Measurements from ENCODE around the gene COL4A2. TPM values are rescaled to one million over a fixed set of nuclear protein-coding genes. Genes with fewer than 3 reads are reported as not detected.
A peak's percentile ranks its signal among the peaks of the same experiment; 100 is the strongest.

Gene COL4A2
- total RNA-seq, 1 experiment from 2014 or later: 74.5 TPM

GRCh38 chr13:110560601-110561343 lies 253.7 kb downstream of the COL4A2 start:
- TF ChIP-seq EZH2phosphoT487 (IDR thresholded peaks at IDR 0.05; ENCODE audit: borderline replicate concordance, low read length) (no peak), CTCF (conservative IDR thresholded peaks at IDR 0.05; ENCODE audit: low read depth, low read length) (no peak), EZH2 (IDR thresholded peaks at IDR 0.05; ENCODE audit: low read length, unreplicated experiment) (no peak)
- H3F3A ChIP-seq (ENCODE audit: low read length, unreplicated experiment): no peaks in the 10 kb centered on the region
- peak overlapping the region; percentile 78 for H3K9ac ChIP-seq (ENCODE audit: low read length)
- peak overlapping the region; percentile 91 for H3K4me2 ChIP-seq (ENCODE audit: low read length)
- peak; percentile 26 for DNase-seq
- ChIA-PET CTCF (interaction anchor here (0.6 to 0.7 kb wide), 2 partner anchors 56 to 105 kb away, joined by 3 read pairs; no protein-coding TSS in a partner anchor), POLR2A (ENCODE audit: unreplicated experiment) (interaction anchor here (0.7 kb wide), 1 partner anchor 14 kb away, joined by 4 read pairs; no protein-coding TSS in a partner anchor)
- H3K9me2 ChIP-seq (replicated peaks; ENCODE audit: low read length): no peaks in the 10 kb centered on the region
- H3K27me3 ChIP-seq (ENCODE audit: low read length): no peaks in the 10 kb centered on the region
- no peaks in the 10 kb centered on the region for H3K9me3 ChIP-seq (ENCODE audit: low read length)
- peak; percentile 20 for ATAC-seq
- peak overlapping the region; percentile 86 for H2AFZ ChIP-seq (ENCODE audit: low read length)
- intact Hi-C loops (cut with micrococcal nuclease): loop anchor here (1.0 to 5.0 kb wide), 3 partner anchors 13 to 103 kb away; no protein-coding TSS in a partner anchor
- no peaks in the 10 kb centered on the region for H4K20me1 ChIP-seq (ENCODE audit: low read length)
- peaks cover 30% of the 10 kb centered on the region for H3K4me1 ChIP-seq (ENCODE audit: insufficient read depth, low read length)
- no peaks in the 10 kb centered on the region for H3K36me3 ChIP-seq (ENCODE audit: low read depth, low read length)
- H3K4me3 ChIP-seq (ENCODE audit: low read length): peak overlapping the region; percentile 94
- peak overlapping the region; percentile 66 for H3K27ac ChIP-seq (ENCODE audit: low read length)
- peaks cover 65% of the 10 kb centered on the region for H3K79me2 ChIP-seq (ENCODE audit: low read length)
- no TSS peak for BruUV-seq (replicated peaks)

- Histone ChIP-seq H3K4me2 (ENCODE audit: low read length) (peak within 1 kb of the TSS; percentile 91), H2AFZ (ENCODE audit: low read length) (peak within 1 kb of the TSS; percentile 99), H3K9me2 (replicated peaks; ENCODE audit: low read length) (no peaks in the 10 kb centered on the region), H3K4me1 (ENCODE audit: insufficient read depth, low read length) (peaks cover 25% of the 10 kb centered on the region), H4K20me1 (ENCODE audit: low read length) (no peaks in the 10 kb centered on the region), H3K9me3 (ENCODE audit: low read length) (no peaks in the 10 kb centered on the region), H3K36me3 (ENCODE audit: low read depth, low read length) (no peaks in the 10 kb centered on the region), H3F3A (ENCODE audit: low read length, unreplicated experiment) (no peaks in the 10 kb centered on the region), H3K4me3 (ENCODE audit: low read length) (peak within 1 kb of the TSS; percentile 98), H3K79me2 (ENCODE audit: low read length) (peaks cover 59% of the 10 kb centered on the region), H3K27me3 (ENCODE audit: low read length) (no peaks in the 10 kb centered on the region), H3K9ac (ENCODE audit: low read length) (peak within 1 kb of the TSS; percentile 78), H3K27ac (ENCODE audit: low read length) (peak within 1 kb of the TSS; percentile 66)
- ATAC-seq (peak; percentile 51), DNase-seq (peak; percentile 72)
- no peak for TF ChIP-seq EZH2phosphoT487 (IDR thresholded peaks at IDR 0.05; ENCODE audit: borderline replicate concordance, low read length)
- TF ChIP-seq EZH2 (IDR thresholded peaks at IDR 0.05; ENCODE audit: low read length, unreplicated experiment): no peak
- TF ChIP-seq CTCF (conservative IDR thresholded peaks at IDR 0.05; ENCODE audit: low read depth, low read length): no peak
- BruUV-seq (replicated peaks): no TSS peak
- ChIA-PET POLR2A (ENCODE audit: unreplicated experiment) (interaction anchor here (0.6 to 0.7 kb wide), 3 partner anchors 15 to 242 kb away, joined by 4 to 6 read pairs (median 4); no protein-coding TSS in a partner anchor), CTCF (interaction anchor here (0.6 to 1.0 kb wide), 2 partner anchors 55 to 61 kb away, joined by 3 read pairs; no protein-coding TSS in a partner anchor)
- intact Hi-C loops (cut with micrococcal nuclease): loop anchor here (1.0 to 5.0 kb wide), 3 partner anchors 14 to 104 kb away; no protein-coding TSS in a partner anchor
These were observed 254.4 kb downstream of the COL4A2 start, which contains the start of gene RAB20 for GRCh38 chr13:110561344-110562035. TSS of gene RAB20 (minus strand) at chr13:110561722. CDS start at chr13:110561519, 203 bp downstream.
